ENCODE data around the gene NFKBIE. TPM values are rescaled to one million over a fixed set of nuclear protein-coding genes. Genes with fewer than 3 reads are reported as not detected.

Gene NFKBIE
- total and polyA plus RNA-seq, 2 of the 13 experiments (the other 11 are each of a cell fraction or from before 2014, with no cell fraction given) = 6.7 to 14.5 TPM

DNA sequence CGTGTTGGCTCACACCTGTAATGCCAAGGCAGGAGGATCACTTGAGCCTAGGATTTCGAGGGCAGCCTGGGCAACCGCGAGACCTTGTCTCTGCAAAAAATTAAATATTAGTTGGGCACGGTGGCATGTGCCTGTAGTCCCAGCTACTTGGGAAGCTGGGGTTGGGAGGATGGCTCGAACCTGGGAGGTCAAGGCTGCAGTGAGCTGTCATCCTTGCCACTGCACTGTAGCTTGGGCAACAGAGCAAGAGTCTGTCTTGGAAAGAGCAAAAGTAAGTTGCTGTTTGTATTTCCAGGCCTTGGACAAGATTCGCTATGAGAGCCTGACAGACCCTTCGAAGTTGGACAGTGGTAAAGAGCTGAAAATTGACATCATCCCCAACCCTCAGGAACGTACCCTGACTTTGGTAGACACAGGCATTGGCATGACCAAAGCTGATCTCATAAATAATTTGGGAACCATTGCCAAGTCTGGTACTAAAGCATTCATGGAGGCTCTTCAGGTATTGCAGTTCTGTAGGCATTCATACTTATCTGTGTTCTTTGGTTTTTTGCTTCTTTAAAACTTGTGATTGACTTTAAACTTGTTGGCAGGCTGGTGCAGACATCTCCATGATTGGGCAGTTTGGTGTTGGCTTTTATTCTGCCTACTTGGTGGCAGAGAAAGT, 16.1 kb downstream of the NFKBIE start (continued):
- no peak for TF ChIP-seq PITX1 (CRISPR knock-in tag; IDR thresholded peaks at IDR 0.05)
- TF ChIP-seq NR3C1 (CRISPR knock-in tag; IDR thresholded peaks at IDR 0.05) = no peak
- TF ChIP-seq THAP11 (CRISPR knock-in tag; IDR thresholded peaks at IDR 0.05) = 0 out of 2 replicates have a peak, but pooled peaks have one; percentile 15
- TF ChIP-seq NBN (conservative IDR thresholded peaks at IDR 0.05) = no peak
- TF ChIP-seq, protein P1, sequence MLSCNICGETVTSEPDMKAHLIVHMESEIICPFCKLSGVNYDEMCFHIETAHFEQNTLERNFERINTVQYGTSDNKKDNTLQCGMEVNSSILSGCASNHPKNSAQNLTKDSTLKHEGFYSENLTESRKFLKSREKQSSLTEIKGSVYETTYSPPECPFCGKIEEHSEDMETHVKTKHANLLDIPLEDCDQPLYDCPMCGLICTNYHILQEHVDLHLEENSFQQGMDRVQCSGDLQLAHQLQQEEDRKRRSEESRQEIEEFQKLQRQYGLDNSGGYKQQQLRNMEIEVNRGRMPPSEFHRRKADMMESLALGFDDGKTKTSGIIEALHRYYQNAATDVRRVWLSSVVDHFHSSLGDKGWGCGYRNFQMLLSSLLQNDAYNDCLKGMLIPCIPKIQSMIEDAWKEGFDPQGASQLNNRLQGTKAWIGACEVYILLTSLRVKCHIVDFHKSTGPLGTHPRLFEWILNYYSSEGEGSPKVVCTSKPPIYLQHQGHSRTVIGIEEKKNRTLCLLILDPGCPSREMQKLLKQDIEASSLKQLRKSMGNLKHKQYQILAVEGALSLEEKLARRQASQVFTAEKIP (CRISPR knock-in tag; IDR thresholded peaks at IDR 0.05; ENCODE audit: borderline replicate concordance) = no peak
- TF ChIP-seq DNMT3B (CRISPR knock-in tag; conservative IDR thresholded peaks at IDR 0.05) = no peak
- TF ChIP-seq, protein P2, sequence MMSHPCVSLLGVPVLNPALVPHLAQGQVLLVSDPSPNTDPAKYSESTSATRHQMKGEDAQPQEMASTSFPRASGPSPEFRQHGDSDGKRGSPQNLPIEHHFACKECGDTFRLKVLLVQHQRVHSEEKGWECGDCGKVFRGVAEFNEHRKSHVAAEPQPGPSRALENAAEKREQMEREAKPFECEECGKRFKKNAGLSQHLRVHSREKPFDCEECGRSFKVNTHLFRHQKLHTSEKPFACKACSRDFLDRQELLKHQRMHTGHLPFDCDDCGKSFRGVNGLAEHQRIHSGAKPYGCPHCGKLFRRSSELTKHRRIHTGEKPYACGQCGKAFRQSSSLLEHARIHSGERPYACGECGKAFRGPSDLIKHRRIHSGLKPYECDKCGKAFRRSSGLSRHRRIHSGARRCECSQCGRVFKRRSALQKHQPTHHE (CRISPR knock-in tag; IDR thresholded peaks at IDR 0.05; ENCODE audit: borderline replicate concordance) = no peak
- no peak for TF ChIP-seq GTF2F1 (IDR thresholded peaks at IDR 0.05; ENCODE audit: low read length)
- no peak for TF ChIP-seq MED1 (CRISPR knock-in tag; IDR thresholded peaks at IDR 0.05)
- TF ChIP-seq, protein P3, sequence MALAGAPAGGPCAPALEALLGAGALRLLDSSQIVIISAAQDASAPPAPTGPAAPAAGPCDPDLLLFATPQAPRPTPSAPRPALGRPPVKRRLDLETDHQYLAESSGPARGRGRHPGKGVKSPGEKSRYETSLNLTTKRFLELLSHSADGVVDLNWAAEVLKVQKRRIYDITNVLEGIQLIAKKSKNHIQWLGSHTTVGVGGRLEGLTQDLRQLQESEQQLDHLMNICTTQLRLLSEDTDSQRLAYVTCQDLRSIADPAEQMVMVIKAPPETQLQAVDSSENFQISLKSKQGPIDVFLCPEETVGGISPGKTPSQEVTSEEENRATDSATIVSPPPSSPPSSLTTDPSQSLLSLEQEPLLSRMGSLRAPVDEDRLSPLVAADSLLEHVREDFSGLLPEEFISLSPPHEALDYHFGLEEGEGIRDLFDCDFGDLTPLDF (CRISPR knock-in tag; IDR thresholded peaks at IDR 0.05) = no peak
- no peak for TF ChIP-seq KDM5B (CRISPR knock-in tag; IDR thresholded peaks at IDR 0.05; ENCODE audit: borderline replicate concordance)
- TF ChIP-seq SIN3B (IDR thresholded peaks at IDR 0.05; ENCODE audit: low read length) = no peak
- TF ChIP-seq ARHGAP35 (CRISPR knock-in tag; IDR thresholded peaks at IDR 0.05; ENCODE audit: borderline replicate concordance) = no peak
- TF ChIP-seq, protein P4, sequence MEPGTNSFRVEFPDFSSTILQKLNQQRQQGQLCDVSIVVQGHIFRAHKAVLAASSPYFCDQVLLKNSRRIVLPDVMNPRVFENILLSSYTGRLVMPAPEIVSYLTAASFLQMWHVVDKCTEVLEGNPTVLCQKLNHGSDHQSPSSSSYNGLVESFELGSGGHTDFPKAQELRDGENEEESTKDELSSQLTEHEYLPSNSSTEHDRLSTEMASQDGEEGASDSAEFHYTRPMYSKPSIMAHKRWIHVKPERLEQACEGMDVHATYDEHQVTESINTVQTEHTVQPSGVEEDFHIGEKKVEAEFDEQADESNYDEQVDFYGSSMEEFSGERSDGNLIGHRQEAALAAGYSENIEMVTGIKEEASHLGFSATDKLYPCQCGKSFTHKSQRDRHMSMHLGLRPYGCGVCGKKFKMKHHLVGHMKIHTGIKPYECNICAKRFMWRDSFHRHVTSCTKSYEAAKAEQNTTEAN (CRISPR knock-in tag; conservative IDR thresholded peaks at IDR 0.05) = no peak
- TF ChIP-seq ZIK1 (CRISPR knock-in tag; IDR thresholded peaks at IDR 0.05; ENCODE audit: borderline replicate concordance, low read depth) = no peak
- 0 out of 2 replicates have a peak, but pooled peaks have one; percentile 14 for TF ChIP-seq SALL1 (CRISPR knock-in tag; IDR thresholded peaks at IDR 0.05)
- TF ChIP-seq, protein P5, sequence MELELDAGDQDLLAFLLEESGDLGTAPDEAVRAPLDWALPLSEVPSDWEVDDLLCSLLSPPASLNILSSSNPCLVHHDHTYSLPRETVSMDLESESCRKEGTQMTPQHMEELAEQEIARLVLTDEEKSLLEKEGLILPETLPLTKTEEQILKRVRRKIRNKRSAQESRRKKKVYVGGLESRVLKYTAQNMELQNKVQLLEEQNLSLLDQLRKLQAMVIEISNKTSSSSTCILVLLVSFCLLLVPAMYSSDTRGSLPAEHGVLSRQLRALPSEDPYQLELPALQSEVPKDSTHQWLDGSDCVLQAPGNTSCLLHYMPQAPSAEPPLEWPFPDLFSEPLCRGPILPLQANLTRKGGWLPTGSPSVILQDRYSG (CRISPR knock-in tag; IDR thresholded peaks at IDR 0.05) = no peak
- TF ChIP-seq ZBTB8A (CRISPR knock-in tag; IDR thresholded peaks at IDR 0.05; ENCODE audit: borderline replicate concordance, low read depth) = no peak

Data from HepG2 (cell line).